NCI-H2107 treated with DMSO at 0.1 percent for 48 hours (cell line): Measurements from ENCODE around the gene TSC22D3.
"Not testable (repeated sequence)": the region's sequence is repeated elsewhere in the genome, so short reads cannot be mapped to it uniquely, and the experiment has no call there.

Experiments used
- DNase-seq: peaks from one replicate; lab custom pipeline; 2025; ENCODE audit not compliant: unreplicated experiment; lab: John Stamatoyannopoulos, UW

TSC22D3 gene

DNA sequence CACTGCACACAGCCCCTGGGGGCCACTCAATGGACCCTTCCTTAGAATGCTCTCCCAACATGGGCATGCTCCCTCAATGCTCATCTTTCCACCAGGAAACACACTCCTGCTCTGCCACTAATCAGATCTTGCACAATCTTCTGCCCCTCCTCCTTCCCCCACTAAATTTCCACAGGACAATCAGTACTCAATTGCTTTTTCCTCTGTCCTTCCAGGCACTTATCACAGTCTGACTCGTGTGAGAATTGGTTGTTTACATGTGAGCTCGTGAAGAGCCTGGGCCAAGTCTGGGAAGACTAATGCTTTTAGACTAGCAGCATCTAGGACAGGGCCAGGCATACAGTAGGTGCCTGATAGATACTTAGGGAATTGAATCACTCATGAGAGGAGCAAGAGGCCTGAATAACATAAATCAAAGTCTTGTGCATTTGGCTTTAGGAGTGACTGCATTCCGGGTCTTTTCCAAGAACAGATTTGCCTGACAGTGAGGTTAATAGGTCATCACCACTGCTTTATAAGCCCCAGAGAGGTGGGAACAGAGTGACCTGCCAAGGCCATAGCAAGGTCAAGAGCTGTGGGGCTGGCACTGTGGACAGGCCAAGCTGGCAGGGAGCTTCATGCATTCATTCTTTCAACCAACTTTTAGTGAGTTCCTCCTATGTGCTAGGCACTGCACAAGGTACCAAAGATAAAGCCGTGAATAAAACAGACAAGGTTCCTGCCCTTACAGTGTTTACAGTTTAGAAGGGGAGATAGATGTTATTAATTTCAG lies 92.3 kb downstream of the TSC22D3 start:
- no peak for DNase-seq

DNA sequence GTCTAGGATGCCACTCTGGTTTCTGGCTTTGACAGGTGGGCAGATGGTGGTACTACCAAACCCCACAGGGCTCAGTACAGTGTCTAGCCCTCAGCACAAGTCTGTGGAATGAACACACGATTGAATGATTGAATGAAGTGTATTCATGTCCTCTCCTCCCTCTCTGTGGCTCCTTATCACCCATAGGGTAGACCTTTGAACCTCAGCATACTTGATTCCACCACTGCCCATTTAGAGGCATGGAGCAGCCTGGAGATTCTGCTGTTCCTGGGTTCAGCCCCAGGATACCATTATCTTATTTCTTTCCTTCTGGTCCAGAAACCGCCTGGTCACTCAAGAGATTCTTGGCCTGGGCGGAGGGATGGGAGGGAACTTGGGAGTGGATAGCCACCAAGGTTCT lies 93.3 kb downstream of the TSC22D3 start:
- no peak for DNase-seq

DNA sequence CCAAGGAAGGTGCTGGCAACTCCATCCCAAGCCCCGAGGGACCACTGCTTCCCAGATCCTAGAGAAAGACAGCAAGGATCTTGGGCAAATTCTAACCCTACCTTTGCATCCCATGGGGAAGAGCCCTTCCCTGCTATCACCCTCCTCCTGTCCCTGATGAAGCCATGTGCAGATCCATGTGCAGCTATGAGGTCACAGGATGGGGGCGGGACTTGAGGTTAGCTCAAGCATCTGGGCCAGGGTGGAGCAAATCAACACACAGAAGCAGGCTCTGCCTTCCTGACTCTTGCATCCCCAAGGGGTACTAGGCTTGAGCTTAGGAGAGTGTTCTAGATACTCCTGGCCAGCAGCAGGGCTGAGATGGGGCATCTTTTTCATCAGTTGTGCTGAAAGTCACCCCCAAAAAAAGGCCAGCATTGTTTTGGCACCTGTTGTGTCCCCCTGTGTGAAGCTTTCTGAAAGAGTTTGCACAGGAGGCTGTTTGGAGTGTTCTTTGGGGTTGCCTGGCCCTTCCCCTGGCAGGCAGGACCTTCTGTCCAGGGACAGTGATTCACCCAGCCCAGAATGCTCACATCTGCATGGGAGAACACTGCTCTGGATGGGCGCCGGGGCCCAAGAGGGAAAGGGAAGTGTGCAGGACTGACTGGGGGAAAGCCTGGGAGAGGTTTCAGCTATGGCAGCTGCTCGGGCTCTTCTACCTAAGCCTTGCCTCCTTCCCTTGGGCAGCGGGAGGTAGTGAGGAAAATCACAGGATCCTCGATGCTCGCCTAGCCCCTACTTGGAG lies 96.4 kb downstream of the TSC22D3 start:
- DNase-seq = no peak

DNA sequence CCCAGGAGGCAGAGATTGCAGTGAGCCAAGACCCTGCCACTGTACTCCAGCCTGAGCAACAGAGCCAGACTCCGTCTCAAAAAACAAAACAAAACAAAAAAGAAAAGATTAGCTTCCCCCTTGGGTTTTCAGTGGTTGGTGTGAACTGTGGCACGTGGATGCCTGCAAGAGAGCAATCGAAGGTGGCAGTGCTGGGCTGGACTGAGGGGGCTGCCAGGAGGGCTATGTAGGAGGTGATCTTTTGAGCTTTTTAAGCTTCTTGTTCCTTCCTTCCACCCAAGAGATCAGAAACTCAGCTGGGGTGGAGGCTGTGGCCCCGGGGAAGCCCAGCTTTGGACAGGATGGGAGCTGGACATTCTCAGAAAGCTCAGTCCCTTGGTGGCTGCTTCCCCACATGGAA lies 97.7 kb downstream of the TSC22D3 start:
- DNase-seq = no peak

DNA sequence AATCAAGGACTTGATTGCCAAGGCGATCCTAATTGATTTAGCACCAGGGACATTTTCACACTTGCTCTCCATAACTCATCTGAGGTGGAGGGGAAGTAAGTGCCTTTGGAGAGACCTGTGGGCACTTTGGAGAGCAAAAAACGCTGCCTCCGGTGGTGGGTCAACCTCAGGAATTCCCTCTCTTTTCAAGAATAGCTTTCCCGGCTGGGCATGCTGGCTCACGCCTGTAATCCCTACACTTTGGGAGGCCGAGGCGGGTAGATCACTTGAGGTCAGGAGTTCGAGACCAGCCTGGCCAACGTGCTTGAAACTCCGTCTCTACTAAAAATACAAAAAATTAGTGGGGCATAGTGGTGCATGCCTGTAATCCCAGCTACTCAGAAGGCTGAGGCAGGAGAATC lies 98.1 kb downstream of the TSC22D3 start:
- no peak for DNase-seq

DNA sequence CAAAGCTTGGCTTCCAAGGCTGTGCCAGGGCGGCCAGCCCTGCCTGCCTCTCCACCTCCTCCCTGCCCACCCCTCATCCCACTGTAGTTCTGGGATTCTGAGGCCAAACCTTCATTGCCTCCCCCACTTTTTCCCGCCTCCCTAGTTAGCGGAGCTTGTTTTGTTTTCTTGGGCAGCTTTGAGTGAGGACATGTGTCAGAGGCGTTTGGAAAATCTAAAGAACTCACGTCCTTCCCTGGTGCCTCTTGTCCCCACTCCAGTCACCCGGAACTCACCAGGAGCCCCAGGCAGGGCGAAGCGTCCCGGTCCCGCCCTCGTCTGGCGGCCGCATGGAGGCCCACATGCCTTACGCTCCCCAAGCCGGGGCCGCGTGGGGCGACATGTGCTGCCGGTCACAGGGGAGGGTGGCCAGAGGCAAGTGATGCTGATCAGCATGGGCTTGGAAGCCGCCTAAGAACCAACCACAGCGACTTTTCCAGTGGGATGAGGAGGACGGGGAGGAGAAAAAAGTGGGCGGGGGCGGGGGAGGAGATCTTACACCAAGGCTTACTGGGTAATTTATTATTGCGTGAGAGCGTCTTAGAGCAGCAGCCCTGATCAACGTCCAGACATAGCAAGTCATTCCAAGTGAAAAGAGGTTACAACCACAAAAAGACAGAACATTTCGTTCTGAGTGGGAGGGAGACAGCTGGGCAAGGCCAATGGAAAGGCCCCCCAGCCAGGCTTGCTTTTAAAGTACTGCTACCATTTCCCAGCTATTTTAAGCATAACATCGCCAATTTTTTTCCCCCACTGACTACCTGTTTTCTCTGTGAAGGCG lies 98.8 kb downstream of the TSC22D3 start:
- DNase-seq = no peak

DNA sequence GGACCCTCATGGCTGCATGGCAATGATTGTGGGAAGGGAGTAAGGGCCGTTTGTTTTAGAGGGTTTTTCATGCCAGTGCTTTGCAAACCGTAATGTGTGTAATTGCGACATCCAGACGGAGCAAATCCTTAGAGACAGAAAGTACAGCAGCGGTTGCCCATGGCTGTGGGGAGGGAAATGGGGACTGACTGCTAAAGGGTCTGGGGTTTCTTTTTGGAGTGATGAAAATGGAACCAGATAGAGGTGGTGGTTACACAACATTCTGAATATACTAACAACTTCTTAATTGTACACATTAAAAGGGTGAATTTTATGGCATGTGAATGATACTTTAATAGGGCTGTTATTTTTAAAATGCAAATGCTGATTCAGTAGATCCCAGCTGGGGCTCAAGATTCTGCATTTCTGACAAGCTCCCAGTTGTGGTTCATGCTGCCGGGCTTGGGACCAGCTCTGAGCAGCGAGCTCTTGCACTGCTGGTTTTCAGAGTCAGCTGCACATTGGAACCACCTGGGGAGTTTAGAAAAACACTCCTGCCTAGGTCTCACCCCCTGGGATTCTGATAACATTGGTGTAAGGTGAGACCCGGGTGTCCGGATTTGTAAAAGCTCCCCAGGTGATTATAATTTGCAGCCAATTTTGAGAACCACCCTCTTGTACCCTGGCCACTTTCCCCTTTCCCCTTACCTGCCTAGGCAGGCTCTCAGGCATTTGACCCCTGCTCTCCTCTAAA lies 99.6 kb downstream of the TSC22D3 start:
- DNase-seq = peak; percentile 49

DNA sequence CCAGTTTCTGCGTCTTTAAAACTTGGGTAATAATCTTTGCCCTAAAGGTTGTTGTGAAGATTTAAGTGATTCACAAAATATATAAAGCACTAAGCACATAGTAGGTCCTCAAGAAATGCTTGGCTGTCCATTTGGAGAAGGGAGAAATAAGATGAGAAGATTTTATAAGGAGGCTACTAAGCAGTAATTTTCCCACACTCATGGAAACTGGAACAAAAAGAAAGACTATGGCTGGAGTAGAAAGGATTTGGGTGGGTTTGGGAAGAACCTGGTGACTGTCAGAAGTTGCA lies 100.3 kb downstream of the TSC22D3 start:
- no peak for DNase-seq

DNA sequence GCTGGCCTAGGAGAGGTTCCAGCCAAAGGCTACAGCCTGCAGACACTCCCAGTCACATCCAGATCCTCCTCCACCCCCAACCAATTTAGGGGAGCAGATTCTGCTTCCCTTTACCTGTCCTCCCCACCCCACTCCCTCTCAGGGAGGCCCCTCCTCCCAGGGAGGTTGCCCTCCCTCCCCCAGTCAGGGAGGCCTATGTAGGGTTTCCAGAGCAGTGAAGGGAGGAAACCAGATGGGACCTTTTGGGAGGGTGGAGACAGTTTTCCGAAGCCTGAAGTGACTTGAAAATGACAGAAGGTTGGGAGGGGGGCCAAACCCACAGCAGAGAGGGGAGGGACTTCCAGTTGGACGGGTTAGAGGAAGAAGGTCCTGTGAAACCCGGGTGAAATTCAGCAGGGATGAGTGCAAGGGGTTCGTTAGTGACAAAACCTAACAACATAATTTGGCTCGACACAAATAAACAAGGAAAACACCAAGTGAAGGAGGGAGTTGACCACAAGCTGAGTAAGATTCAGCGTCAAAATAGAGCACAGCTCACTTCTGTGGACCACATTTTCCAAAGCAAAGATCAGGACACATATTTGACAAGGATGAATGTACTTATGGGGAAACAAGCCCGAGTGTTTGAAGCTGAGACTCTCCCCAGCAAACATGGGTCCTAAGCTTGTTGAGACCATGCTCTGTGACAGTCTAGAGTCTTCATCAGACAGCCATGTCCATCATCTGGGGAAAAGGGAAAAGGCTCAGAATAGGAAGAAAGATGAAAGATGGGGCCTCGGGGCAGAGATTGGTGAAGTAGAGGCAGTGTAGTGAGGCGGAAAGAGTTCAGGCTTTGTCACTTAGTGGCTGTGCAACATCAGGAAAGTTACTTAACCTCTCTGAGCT lies 100.9 kb downstream of the TSC22D3 start:
- DNase-seq = no peak

DNA sequence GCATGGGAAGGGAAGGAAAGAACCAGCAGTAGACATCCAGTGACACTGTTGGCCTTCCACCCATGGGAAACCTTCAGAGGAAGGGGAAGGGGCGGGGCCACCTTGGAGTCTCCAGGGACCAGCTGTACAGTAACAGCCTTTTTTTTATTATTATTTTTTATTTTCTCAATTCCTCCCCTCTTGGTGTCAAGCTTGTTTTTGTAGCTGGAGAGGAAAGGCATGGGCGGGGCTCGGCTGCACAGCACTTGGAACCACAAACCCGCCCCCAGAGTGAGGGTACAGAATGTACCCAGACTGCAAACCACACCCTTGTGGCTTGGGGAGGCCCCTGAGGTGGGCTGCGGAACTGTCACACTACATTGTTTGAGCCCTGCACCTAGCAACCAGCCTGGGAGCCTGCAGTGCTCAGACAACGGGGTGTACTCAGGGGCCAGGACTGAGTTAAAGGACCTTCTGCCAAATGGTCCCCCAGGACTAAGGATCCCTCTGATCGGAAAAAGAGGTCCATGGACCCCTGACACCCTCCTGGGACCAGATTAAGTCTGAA lies 101.6 kb downstream of the TSC22D3 start:
- DNase-seq = no peak

DNA sequence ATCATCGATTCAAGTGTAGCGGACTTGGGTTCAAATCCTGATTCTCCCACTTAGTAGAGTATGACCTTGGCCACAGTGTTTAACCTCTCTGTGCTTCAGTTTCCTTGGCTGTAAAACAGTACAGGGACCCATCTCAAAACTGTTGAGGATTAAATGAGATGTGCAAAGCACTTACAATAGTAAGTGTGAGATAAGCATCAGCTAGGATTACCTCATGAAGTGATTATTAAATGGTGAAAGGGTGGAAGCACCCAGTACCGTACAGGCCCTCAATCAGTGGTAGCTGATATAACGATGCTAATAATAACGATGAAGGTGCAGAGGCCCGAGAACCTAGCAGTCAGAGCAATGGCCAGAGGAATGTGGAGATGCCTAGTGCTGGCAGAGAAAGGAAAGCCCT lies 102.2 kb downstream of the TSC22D3 start:
- DNase-seq = no peak

DNA sequence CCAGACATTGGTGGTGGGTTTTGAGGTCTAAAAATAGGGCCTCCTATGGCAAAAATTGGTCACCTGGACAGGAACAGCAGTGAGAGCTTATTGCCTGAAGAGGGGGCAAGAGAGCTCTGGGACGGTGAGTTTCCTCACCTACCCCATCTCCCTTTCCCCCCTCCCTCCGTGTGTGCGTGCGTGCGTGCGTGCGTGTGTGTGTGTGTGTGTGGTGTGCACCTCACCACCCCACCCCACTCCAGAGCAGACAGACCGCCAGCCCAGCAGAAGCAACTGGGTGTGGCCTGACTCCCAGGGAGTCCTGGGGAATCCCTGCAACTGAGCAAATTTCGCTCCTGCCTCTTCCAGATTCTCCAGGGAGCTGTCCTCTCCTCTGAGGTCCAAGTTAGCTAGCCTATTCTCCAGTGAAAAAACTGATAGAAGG lies 102.6 kb downstream of the TSC22D3 start:
- peak; percentile 63 for DNase-seq

DNA sequence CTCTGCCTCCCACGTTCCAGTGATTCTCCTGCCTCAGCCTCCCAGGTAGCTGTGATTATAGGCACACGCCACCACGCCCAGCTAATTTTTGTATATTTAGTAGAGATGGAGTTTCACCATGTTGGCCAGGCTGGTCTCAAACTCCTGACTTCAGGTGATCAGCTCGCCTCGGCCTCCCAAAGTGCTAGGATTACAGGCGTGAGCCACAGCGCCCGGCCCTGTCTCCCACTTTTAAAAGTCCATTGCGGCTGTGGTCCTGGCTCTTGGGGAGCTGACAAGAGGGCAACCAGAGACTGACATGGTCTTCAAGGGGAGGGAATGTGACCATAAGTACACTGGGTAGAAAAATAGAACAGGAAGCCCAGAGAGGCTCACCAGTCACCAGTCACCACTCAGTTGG lies 104.3 kb downstream of the TSC22D3 start:
- DNase-seq = not testable (repeated sequence)

DNA sequence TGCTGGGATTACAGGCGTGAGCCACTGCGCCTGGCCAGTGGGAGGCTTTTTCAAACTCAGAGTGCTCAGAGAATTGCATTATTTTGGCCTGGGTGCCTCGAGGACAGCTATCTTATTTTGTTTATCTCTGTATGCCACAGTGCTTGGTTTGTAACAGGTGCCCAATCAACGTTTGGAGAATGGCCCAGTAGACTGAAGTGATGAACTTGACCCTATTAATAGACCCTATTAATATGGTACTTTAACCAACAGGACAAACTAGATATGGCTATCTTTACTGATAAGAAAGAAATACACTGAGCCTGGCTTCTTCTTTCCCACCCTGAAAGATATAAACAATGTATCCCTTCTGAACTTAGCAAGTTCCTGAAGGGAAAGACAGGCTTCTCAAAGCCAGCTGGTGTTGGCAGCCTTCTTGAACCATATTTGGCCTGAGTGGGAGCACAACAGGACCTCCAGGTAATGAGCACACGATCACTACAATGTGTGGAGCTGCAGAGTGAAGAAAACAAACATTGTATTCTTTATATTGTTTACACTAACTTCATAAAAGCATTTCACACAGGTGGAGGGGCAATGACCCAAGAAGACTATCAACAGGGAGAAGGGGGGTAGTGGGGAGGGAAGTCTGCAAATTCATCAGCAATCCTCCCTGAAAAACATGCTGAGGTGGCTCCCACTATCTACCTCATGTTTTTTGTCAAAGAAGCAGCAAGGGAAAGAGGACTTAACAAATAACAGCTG lies 105.5 kb downstream of the TSC22D3 start:
- no peak for DNase-seq

DNA sequence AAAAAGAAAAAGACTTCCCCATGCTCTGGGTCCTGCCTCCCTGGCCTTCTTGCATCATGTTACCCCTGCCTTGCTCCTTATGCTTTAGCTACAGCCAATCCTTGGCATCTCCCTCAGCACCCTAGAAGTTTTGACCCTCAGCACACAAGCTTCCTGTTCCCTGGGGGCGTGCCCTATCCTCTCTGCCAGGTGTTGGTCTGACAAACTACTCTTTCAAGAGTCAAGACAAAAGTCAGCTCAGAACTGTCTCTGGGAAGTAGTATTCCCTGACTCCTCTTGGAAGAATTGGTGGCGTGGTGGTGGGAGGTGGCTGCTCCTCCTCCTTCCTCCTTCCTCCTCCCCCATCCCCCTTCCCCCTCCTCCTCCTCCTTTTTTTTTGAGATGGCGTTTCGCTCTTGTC lies 106.3 kb downstream of the TSC22D3 start:
- DNase-seq = no peak

DNA sequence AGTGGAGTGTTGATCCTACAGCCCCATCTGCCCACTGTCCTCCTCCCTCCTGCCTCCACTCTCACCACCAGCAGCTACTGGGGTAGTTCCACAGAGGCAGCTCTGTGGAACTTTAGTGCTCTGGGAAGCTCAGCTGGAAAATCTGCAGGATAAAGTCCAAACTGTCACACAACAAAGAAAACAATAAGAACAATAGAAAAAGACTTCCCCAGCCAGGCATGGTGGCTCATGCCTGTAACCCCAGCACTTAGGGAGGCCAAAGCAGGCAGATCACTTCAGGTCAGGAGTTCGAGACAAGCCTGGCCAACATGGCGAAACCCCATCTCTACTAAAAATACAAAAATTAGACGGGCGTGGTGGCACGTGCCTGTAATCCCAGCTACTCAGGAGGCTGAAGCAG lies 106.9 kb downstream of the TSC22D3 start:
- not testable (repeated sequence) for DNase-seq

DNA sequence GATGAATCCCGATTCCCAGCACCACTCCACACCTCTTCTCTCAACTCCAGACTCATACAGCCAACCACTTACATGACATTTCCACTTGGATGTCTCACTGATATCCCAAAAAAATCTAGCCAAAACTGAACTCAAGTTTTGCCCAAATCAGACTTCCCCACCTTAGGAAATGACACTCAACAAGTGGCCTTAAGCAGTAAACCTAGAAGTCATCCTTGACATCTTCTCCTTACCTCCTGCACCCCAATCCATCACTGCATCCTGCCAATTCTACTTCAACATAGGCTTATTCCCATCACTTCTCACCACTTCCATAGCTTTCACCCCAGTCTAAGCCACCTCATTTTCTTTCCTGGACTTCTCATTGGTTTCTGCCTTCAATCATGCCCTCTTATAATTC lies 108.2 kb downstream of the TSC22D3 start:
- no peak for DNase-seq

DNA sequence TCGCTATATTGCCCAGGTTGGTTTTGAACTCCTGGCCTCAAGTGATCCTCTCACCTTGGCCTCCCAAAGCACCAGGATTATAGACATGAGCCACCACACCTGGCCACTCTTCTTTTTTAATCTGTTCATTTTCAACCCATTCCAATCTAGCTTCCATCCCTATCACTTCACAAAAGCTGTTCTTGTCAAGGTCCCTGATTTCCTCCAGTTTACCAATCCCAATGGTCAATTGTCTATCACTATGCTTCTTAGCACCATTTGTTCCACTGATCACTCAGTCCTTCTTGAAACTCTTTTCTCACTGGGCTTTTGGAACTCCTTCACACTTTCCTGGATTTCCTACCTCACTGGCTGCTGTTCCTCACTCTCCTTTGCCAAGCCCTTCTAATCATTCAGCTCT lies 108.7 kb downstream of the TSC22D3 start:
- no peak for DNase-seq
